ENCODE results near the gene PHF14.
"Not testable (repeated sequence)": the region's sequence is repeated elsewhere in the genome, so short reads cannot be mapped to it uniquely, and the experiment has no call there.

PHF14 gene

GRCh38 chr7:10995482-10996166 is 22.0 kb downstream of the PHF14 start:
- not testable (repeated sequence) for DNase-seq

- no peak for DNase-seq
These were observed 25.5 kb downstream of the PHF14 start for GRCh38 chr7:10998996-10999757.

- no peak for DNase-seq
These were observed 31.5 kb downstream of the PHF14 start for GRCh38 chr7:11005202-11005601.

GRCh38 chr7:11006291-11006690 is 32.6 kb downstream of the PHF14 start:
- no peak for DNase-seq

GRCh38 chr7:11009631-11010030 is 36.0 kb downstream of the PHF14 start:
- no peak for DNase-seq

- no peak for DNase-seq
These were observed 47.8 kb downstream of the PHF14 start for GRCh38 chr7:11021468-11021867.

GRCh38 chr7:11026452-11027359 is 53.0 kb downstream of the PHF14 start:
- no peak for DNase-seq

DNA sequence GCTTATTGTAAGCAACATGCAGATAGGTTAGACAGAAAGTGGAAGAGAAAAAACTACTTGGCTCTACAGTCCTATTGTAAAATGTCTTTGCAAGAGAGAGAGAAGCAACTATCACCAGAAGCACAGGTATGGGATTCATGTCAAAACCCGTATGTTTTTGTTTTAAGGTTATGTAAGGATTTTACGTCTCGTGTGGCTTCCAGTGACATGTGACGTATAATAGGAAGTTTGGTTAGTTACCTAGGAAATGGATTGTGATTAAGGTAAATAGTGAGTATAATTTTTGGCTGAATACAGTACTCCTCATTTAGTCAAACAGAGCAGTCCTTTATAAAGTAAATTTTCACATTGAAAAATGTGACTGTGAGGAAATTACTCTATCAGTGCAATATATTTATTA is 62.0 kb downstream of the PHF14 start:
- DNase-seq, result no peak

- DNase-seq, result no peak
These were observed 66.3 kb downstream of the PHF14 start for GRCh38 chr7:11039974-11040373.

DNA sequence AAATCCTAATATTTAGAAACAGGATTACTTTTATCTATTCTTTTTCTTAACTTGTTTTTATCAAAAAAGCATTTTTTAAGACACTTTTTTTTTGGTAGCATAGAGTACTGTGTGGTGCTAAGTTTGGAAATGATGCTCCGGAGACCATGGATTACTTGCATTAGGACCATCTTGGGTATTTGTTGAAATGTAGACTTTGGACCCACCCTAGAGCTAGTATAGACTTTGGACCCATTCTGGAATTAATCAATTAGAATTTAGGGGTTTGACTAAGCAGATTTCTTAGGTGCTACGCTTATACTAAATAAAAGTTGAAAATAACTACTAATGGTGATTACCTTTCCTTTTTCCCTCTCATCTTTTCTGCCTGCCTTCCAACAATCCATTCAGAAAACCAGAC is 80.4 kb downstream of the PHF14 start:
- DNase-seq, result no peak

GRCh38 chr7:11060893-11061292 is 87.2 kb downstream of the PHF14 start:
- no peak for DNase-seq

DNA sequence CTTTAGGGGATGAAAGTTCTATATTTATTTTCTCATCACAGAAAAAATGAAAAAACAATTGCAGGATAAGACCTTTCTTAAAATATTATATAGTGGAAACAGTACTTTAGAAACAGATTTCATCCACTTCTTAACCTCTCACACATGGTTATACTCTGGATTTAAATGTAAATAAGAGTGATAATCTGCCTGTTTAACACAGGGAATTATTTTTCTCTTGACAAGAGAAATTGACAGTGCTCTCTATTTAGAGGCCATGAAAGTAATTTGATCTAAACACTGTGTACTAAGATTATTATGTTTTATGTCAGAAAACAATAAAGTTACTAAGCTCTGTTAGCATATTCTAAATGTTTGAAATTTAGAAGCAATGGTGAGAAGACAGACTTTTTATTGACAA is 88.4 kb downstream of the PHF14 start:
- DNase-seq, result no peak

DNA sequence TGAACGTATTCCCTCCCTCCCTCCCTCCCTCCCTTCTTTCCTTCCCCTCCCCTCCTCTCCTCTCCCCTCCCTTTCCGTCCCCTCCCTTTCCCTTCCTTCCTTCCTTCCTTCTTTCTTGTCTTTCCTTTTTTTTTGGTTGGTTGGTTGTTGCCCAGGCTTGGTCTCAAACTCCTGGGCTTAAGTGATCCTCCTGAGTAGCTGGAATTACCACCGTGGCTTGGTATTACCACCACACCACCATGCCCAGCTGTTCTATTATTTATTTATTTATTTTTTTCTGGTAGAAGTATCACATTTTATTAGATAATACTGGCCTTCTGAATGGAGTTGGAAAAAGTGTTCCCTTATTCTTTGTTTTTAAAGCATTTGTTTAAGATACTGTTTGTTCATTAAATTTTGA is 95.9 kb downstream of the PHF14 start:
- no peak for DNase-seq

DNA sequence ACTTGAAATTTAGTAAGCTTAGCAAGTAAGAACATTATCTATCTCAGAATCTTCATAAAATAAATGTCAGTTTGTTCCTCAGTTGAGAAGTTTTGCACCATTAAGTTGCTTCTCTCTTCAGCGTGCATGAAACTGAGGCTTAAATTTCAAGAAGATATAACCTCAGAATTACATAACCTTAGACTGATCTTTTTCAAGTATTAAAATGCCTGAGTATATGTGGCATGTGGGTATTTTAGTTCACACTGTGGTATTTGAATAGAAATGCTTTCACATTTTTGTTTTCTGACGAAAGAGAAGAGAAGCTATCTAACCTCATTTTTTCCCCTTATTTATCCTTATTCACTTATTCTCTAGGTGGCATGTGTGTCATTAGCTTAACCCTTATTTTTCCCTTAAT is 104.1 kb downstream of the PHF14 start:
- no peak for DNase-seq

GRCh38 chr7:11078247-11078834 is 104.7 kb downstream of the PHF14 start:
- DNase-seq, result no peak

GRCh38 chr7:11079907-11080306 is 106.2 kb downstream of the PHF14 start:
- DNase-seq, result no peak

DNA sequence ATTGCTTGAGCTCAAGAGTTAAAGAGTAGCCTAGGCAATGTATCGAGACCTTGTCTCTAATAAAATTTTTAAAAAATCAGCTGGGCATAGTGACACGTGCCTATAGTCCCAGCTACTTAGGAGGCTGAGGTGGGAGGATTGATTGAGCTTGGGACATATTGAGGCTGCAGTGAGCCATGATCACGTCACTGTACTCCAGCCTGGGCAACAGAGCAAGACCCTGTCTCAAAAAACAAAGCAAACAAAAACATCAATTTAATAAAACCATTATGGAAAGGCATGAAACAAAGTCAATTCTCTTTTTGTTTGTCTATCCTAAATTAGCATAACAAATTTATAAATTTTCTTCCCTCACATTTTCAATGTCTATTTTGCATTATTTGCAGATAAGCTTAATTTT is 108.4 kb downstream of the PHF14 start:
- DNase-seq, result no peak

GRCh38 chr7:11082552-11083213 is 109.0 kb downstream of the PHF14 start:
- no peak for DNase-seq

- DNase-seq, result no peak
These were observed 109.5 kb downstream of the PHF14 start for GRCh38 chr7:11083214-11083568.

DNA sequence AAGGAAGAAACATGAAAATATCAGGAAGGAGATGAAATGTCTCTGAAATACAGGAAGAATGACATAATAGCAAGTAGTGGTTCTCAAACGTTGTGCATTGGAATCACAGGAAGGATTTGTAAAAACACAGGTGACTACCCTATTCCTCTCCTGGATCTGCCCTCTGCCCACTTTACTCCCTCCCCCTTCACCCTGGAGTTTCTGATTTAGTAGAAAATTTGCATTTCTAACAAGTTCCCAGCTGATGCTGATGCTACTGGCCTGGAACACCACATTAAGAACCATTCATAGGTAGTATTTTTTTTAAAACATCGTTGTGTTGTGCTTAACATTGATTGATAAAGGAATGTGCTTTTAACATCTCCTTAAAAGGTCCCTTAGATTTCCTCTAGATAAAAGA is 130.9 kb downstream of the PHF14 start:
- no peak for DNase-seq

- DNase-seq, result no peak
These were observed 136.0 kb downstream of the PHF14 start for GRCh38 chr7:11109659-11110058.

DNA sequence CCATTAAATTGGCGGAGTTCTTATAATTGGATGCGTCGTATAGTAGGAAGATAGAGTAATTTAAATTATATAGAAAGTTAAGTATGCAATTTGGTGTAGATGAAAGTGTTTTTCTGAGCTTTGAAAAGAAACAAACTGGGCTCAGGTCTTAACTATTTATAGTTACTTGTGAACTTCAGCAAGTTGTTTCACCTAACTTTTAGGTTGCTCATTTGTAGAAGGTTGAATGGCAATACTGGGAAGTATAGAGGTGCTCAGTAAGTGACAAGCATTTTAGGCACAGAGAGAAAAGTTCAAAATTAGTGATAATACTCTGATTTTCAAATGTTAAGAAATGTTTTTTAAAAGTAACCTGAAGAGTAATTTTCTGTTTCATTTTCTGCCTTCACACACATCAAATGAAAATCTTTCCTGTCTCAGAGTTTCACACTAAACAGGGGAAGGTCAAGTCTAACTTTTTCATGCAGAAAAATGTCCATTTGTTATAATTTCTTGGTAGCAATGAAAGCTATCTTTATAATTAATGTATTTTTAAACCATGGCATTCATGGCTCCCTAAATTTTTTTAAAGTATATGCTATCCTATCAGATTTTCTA is 146.5 kb downstream of the PHF14 start:
- DNase-seq, result no peak
